D341Med (cell line): ENCODE results near the gene OSER1.
A peak's percentile ranks its signal among the peaks of the same experiment; 100 is the strongest.
"Not testable (repeated sequence)": the region's sequence is repeated elsewhere in the genome, so short reads cannot be mapped to it uniquely, and the experiment has no call there.

Experiments used
- DNase-seq: peaks from one replicate; pipeline ENCODE4 v3.0.0; 2012; ENCODE audit warnings: low spot score

The OSER1 gene

DNA sequence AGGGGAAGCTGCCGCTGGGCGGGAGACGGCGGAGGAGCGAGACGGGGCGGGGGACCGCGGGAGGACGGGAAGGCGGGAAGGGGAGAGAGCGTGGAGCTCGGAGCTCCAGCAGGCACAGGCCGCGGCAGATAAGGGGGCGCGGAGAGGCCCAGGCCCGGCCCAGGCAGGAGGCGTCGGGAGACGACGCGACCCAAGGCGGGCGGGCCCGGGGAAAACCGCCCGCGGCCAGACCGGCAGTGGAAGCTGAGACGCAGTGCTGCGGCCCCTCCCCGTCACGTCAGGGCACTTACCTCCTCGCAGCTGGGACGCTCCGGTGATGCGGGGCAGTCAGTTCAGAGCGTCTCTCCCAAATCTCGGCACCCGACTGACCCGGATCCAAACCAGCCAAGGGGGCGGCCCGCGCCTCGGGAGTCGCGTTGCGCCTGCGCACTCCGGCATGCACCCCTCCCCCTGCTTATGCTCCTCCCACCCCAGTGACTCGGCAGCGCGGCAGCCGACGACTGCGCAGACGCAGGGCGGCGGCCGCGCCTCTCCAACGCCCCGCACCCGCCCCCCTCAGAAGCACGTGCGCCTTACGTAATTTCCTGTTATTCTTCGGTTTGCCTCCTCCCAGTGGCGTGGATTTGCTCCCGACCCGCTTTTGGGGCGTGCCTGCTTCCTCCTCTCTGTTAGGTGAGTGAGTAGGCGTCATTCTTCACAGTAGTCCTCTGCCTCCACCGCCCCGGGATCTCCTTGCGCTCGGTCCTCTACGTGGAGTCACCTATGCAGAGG, at the start of gene OSER1:
TSS of gene OSER1 (minus strand) at position 366 of the 771 bp plus-strand sequence. CDS start 3,814 bp downstream, outside the sequence.
- peak; percentile 100 for DNase-seq

GRCh38 chr20:44258226-44258890, 47.8 kb upstream of the OSER1 start:
- no peak for DNase-seq

DNA sequence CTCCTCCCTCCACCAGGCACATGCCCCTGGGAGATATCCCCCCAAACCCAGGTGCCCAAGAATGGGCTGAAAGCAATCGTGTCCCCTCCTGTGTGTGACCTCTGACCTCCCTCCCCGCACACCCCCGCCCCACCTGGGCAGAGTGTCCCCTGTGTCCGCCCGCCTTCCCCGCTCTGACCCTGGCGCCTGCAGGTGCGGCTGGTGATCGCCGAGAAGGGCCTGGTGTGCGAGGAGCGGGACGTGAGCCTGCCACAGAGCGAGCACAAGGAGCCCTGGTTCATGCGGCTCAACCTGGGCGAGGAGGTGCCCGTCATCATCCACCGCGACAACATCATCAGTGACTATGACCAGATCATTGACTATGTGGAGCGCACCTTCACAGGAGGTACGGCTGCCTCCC, 46.4 kb upstream of the OSER1 start:
- no peak for DNase-seq

GRCh38 chr20:44255942-44256341, 45.4 kb upstream of the OSER1 start:
- no peak for DNase-seq

- DNase-seq, result no peak
Observed at GRCh38 chr20:44254073-44254472, 43.5 kb upstream of the OSER1 start.

DNA sequence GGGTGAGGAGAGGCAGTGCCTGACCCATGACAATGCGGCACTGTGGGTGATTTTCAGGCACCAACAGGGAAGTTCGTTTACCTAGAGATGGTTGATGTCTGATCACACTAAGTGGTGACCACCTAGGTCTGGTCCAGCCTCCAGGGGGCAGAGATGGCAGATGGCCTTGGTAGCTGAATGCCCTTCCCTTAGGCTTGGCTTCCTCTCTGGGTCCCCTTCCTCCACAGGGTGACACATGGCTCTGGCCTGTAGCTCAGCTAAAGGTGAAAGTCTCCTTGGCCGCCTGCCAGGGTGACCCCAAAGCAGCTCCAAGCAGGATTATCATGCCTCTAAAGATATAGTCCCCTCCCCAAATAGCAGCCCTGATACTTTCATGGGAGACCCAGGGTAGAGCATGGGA, 43.0 kb upstream of the OSER1 start:
- no peak for DNase-seq

- no peak for DNase-seq
Observed at GRCh38 chr20:44251284-44251683, 40.7 kb upstream of the OSER1 start.

DNA sequence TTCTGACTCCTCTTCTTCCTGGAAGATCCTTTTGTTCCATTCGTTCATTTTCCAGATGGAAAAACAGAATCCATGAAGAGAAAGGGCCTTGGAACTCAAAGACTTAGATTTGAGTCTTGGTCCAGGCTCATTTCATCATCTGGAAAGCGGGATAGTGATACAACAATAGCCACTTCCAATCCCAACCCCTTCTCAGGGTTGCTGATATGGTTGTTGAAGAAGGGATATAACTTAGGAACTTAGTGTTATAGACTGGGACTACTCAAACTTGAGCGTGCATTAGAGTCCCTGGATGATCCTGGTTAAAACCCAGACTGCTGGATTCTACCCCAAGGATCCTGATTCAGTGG, 37.8 kb upstream of the OSER1 start:
- DNase-seq, result no peak

- DNase-seq, result no peak
Observed at GRCh38 chr20:44247586-44248409, 37.2 kb upstream of the OSER1 start.

GRCh38 chr20:44247131-44247571, 36.6 kb upstream of the OSER1 start, which contains the start of gene GDAP1L1:
Gene GDAP1L1, plus strand, starts transcription at chr20:44247308. Its CDS starts 27 bp downstream, at chr20:44247335.
- DNase-seq, result no peak

DNA sequence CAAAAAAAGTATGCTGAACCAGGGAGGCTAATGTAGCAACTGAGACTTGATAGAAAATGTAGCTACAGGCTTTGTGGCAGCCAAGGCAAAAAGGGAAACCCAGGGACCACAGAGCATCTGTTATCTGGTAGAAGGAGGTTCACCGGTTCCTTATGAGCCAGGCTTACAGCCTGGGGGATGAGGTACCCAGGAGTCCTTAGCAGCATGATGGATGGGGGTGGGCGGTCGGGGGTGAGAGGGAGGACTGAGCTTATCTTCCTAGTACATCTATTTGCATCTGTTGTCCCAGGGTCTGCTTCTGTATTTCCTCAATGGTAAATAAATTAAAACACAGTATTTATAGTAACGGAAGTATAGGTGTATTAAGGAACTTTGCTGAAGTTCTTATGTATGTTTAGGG, 35.4 kb upstream of the OSER1 start:
- no peak for DNase-seq

DNA sequence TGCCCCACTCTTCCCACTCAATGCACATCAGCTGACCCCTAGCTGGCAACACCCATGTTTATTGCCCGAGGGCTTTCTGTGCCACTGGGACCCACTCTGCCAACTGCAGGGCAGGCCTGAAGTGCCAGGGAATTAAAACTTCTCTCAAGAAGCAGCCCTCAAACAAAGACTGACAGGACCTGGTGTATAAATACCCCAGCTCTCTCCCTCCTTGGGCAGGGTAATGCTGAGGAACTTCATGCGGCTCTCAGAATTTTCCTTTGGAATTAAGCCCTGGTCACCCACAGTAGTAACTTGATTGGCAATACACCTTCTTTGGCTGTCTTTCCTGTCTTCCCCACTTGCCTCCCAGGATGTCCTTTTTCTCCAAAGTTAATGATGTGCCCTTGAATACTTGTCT, 31.2 kb upstream of the OSER1 start:
- DNase-seq, result no peak

GRCh38 chr20:44236840-44237239, 26.3 kb upstream of the OSER1 start:
- DNase-seq, result not testable (repeated sequence)

GRCh38 chr20:44235702-44236101, 25.1 kb upstream of the OSER1 start:
- DNase-seq, result no peak

- DNase-seq, result no peak
Observed at GRCh38 chr20:44234566-44235317, 24.2 kb upstream of the OSER1 start.

DNA sequence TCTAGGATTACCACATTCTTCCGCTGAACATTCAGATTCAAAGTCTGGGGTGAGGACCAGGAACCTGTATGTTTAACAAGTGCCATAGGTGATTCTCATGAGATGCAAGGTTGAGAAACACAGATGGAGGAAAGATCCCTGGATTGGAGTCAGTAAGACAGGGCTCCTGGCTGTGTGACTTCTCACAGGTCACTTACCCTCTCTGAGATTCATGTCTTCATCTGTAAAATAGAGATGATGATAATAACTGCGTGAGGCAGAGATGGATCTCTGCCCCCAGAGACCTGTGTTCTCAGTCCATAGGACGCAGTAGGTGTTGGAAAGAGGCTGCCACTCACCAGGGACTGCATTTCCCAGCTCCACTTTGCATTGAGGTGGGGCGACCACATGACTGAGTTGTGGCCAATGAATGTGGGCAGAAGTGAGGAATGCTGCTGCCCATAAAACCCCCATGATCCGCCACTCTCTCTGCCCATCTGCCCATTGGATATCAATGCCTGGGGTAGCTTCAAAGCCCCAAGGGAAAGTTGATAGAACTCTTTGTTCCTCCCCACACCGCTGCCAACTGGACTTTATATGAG, 23.0 kb upstream of the OSER1 start:
- no peak for DNase-seq

GRCh38 chr20:44232469-44232856, 21.9 kb upstream of the OSER1 start:
- DNase-seq, result not testable (repeated sequence)

DNA sequence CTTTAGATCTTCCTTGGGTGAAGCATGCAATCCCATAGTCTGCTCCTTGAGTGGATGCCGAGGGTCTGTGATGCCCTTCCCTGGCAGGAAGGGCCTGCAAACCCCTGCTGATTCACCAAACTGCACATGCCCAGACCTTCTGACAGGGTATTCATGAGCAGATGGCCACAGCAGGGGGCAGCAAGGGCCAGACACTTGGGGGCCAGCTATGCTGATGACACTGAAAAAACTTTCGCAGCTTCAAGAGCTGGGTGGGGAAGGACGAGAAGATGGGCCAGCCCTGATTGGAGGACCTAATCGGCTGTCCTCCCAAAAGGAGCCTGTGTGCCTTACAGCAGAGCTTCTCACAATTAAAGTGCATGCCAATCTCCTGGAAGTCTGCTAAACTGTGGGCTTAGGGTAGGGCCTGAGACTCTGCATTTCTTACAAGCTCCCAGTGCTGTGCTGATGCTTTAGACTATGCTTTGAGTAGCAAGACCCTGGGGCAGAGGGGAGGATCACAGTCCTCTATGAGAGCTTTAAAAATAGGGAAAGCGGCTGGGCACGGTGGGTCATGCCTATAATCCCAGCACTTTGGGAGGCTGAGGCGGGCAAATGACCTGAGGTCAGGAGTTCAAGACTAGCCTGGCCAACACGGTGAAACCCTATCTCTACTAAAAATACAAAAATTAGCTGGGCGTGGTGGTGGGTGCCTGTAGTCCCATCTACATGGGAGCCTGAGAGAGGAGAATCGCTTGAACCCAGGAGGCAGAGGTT, 21.3 kb upstream of the OSER1 start:
- DNase-seq, result no peak

- no peak for DNase-seq
Observed at GRCh38 chr20:44231193-44231592, 20.6 kb upstream of the OSER1 start.

GRCh38 chr20:44228465-44229258, 18.1 kb upstream of the OSER1 start:
- no peak for DNase-seq
